Transverse colon (tissue), 4 donors: ENCODE data around the gene DPF3. TPM values are rescaled to one million over a fixed set of nuclear protein-coding genes. Genes with fewer than 3 reads are reported as not detected.

Source experiments
- DNase-seq: peaks from one replicate; pipeline ENCODE4 v3.0.0-alpha.2; 2019
- H3K27ac ChIP-seq, 4 donors: fragments of 200-600 bp; sonication (generic); 2 replicates each; pipeline ENCODE4 v1.5.1; 2016 to 2018; ENCODE audit warnings: inconsistent platforms in 4 of 4
- H3K27me3 ChIP-seq: fragments of 200-600 bp; sonication (generic); 2 replicates; pipeline ENCODE4 v1.5.1; 2017; ENCODE audit warnings: inconsistent platforms
- H3K36me3 ChIP-seq, 4 donors: fragments of 200-600 bp; sonication (generic); 2 replicates each; pipeline ENCODE4 v1.5.1; 2017 to 2019; ENCODE audit warnings: inconsistent platforms in 4 of 4
- H3K4me1 ChIP-seq, 4 donors: fragments of 200-600 bp; sonication (generic); 2 replicates each; pipeline ENCODE4 v1.5.1; 2017 to 2020; ENCODE audit warnings: inconsistent platforms in 4 of 4
- H3K4me3 ChIP-seq, 4 donors: fragments of 200-600 bp; sonication (generic); 1 replicate in 1 of 4; 2 replicates in 3 of 4; pipeline versions ENCODE4 v1.5.1 to v1.6.1; 2017 to 2019; ENCODE audit warnings: inconsistent platforms in 4 of 4
- H3K9me3 ChIP-seq, 2 donors: fragments of 200-600 bp; sonication (generic); 2 replicates each; pipeline ENCODE4 v1.5.1; 2017 to 2019; ENCODE audit warnings: inconsistent platforms in 2 of 2
- EP300 ChIP-seq: sonication (generic); formaldehyde crosslinking; IDR thresholded peaks from one replicate; pipeline ENCODE4 v1.6.1; 2017; ENCODE audit warnings: antibody characterized with exemption, low read depth
- POLR2A ChIP-seq: fragments of 450-650 bp; IDR thresholded peaks from one replicate; pipeline ENCODE4 v1.6.1; 2016; ENCODE audit warnings: antibody characterized with exemption, mild to moderate bottlenecking, moderate library complexity
- POLR2AphosphoS5 ChIP-seq, 3 donors: sonication (generic); formaldehyde crosslinking; IDR thresholded peaks; one replicate each; pipeline ENCODE4 v1.6.1; 2016; ENCODE audit warnings: antibody characterized with exemption in 3 of 3
- WGBS, 2 donors: methylation state at CpG; one replicate each; pipeline ENCODE4 v1.1.5; 2018; ENCODE audit warnings: low coverage in 1 of 2; 5-methylcytosine and 5-hydroxymethylcytosine counted together
- in situ Hi-C, 4 donors: fragments of 200-750 bp; cut with MboI; loops; one replicate each; pipeline versions ENCODE4 v1.15.0 to v1.15.1; 2017; ENCODE audit warnings: low sequenced_read_pairs in 3 of 4, low pct_ligation_motif_present in 1 of 4, low pct_unique_long_range_greater_than_20kb in 1 of 4
- intact Hi-C: fragments of 100-400 bp; cut with DNase I; formaldehyde crosslinking; loops from one replicate; pipeline ENCODE4 v1.15.1; 2023; ENCODE audit warnings: low total_unique reads
- total RNA-seq, 4 donors: library from RNA; depleted of rRNA; stranded (reverse); fragments of >200 nt; gene quantifications; one replicate each; pipeline ENCODE4 v1.1.0, GENCODE V29; 2016
- TF ChIP-seq, protein P1 (sequence below), 5 experiments: fragments of 200-600 bp in 3 of 5; fragments of 450-650 bp in 2 of 5; sonication (generic) in 3 of 5; IDR thresholded peaks; 1 replicate in 2 of 5; 2 replicates in 3 of 5; pipeline ENCODE4 v1.5.1; 2016 to 2017; ENCODE audit warnings: antibody characterized with exemption in 5 of 5, inconsistent platforms in 3 of 5, mild to moderate bottlenecking in 2 of 5, moderate library complexity in 1 of 5

The DPF3 gene
- total RNA-seq, 4 donors from 2014 or later, result 7.1 to 23.5 (median 10.9) TPM

DNA sequence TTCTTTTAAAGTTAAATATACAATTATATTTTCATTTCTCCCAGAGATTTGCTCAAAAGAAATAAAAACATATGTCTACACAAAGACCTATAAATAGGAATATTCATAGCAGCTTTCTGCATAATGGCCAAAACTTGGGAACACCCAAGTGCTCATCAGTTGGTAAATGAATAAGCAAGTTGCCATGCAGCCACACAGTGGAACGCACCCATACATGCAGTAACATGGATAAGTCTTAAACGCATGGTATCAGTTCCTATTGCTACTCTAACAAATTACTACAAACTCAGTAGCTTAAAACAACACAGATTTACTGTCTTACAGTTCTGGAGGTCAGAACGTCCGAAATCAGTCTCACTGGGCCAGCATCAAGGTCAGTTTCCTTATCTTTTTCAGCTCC, 78.5 kb downstream of the DPF3 start:
- TF ChIP-seq POLR2A (no peak), EP300 (no peak), POLR2AphosphoS5 (IDR thresholded peaks at IDR 0.05) (no peak)
- TF ChIP-seq, protein P1, sequence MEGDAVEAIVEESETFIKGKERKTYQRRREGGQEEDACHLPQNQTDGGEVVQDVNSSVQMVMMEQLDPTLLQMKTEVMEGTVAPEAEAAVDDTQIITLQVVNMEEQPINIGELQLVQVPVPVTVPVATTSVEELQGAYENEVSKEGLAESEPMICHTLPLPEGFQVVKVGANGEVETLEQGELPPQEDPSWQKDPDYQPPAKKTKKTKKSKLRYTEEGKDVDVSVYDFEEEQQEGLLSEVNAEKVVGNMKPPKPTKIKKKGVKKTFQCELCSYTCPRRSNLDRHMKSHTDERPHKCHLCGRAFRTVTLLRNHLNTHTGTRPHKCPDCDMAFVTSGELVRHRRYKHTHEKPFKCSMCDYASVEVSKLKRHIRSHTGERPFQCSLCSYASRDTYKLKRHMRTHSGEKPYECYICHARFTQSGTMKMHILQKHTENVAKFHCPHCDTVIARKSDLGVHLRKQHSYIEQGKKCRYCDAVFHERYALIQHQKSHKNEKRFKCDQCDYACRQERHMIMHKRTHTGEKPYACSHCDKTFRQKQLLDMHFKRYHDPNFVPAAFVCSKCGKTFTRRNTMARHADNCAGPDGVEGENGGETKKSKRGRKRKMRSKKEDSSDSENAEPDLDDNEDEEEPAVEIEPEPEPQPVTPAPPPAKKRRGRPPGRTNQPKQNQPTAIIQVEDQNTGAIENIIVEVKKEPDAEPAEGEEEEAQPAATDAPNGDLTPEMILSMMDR (IDR thresholded peaks at IDR 0.05), result no peak
- no peak overlapping the region for H3K27ac ChIP-seq
- intact Hi-C loops, result no loop called here
- H3K4me1 ChIP-seq, result no peaks in the 10 kb centered on the region
- H3K36me3 ChIP-seq, result no peaks in the 10 kb centered on the region
- no peak for DNase-seq
- in situ Hi-C loops, result no loop called here
- no peaks in the 10 kb centered on the region for H3K27me3 ChIP-seq
- H3K9me3 ChIP-seq, result peaks cover 0 to 8% of the 10 kb centered on the region in 2 donors
- WGBS, 2 donors, result 56 to 100% methylated on average over 2 to 4 of the region's 4 CpGs
- no peak overlapping the region for H3K4me3 ChIP-seq

DNA sequence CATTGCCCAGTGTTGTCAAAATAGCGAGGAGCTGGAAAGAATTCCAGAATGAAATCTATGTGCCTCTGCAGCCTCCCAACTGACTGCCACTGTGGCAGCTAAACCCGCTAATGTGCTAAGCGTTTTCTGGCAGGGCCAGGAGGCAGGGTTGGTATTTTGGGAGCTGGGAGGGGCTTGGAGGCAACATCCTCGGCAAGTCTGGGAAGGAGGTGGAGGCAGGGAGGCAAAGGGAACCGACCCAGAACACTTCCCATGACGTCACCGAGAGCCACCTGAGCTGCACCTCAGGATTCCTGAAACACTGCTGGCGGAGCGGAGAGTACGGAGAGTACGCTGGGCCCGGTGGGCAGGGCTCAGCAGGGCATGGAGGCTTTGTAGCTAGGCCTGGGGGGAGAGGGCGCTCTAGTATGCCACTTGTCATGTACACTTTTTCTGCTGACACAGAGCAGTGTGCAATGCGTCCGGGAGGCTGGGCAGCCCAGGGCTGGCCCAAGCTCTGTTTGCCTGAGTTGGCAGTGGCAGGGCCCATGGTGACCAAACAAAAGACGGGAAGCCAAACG, 81.5 kb downstream of the DPF3 start:
- peak; percentile 10 for DNase-seq
- H3K4me3 ChIP-seq, result no peak overlapping the region
- no peaks in the 10 kb centered on the region for H3K36me3 ChIP-seq
- no peaks in the 10 kb centered on the region for H3K27me3 ChIP-seq
- no peak for TF ChIP-seq POLR2A
- TF ChIP-seq POLR2AphosphoS5 (IDR thresholded peaks at IDR 0.05), result peak in 2 of 3 donors; percentile 9 to 19
- TF ChIP-seq, protein P1 (IDR thresholded peaks at IDR 0.05), result no peak
- no peak for TF ChIP-seq EP300
- 82% methylated on average over 17 of the region's 17 CpGs; no CpG with 5 or more reads in 1 of the 2 donors for WGBS, 2 donors
- peak overlapping the region; percentile 15 to 61 (median 48) for H3K27ac ChIP-seq
- in situ Hi-C loops (no loop called here), intact Hi-C loops (loop anchor here (5.0 kb wide), 1 partner anchor 80 kb away; the partner anchor contains the start of gene DPF3)
- H3K4me1 ChIP-seq, result no peaks in the 10 kb centered on the region
- H3K9me3 ChIP-seq, result no peaks in the 10 kb centered on the region

DNA sequence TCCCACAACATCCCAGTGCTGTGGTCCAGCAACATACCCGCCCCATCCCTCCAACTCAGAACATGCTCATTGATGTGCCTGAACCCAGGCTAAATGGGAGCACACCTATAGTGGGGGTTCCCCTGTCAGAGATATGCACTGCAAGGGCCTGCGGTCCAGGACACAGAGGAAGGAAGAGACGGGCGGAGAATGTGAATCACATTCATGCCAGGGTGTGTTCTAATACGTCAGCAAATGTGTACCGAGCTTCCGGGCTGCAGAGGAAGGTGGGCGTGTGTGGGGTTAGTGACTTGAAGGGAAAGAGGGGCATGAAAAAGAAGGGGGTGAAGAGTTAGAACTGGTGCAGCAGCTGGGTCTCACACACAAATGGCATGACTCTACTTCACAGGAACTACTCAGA, 83.7 kb downstream of the DPF3 start:
- TF ChIP-seq, protein P1 (IDR thresholded peaks at IDR 0.05), result no peak
- TF ChIP-seq POLR2AphosphoS5 (IDR thresholded peaks at IDR 0.05), result no peak
- TF ChIP-seq POLR2A, result no peak
- no peak for TF ChIP-seq EP300
- Histone ChIP-seq H3K27ac (no peak overlapping the region), H3K4me1 (no peaks in the 10 kb centered on the region), H3K4me3 (no peak overlapping the region), H3K9me3 (no peaks in the 10 kb centered on the region), H3K27me3 (no peaks in the 10 kb centered on the region), H3K36me3 (no peaks in the 10 kb centered on the region)
- in situ Hi-C loops, result no loop called here
- WGBS, 2 donors, result 76 to 86% methylated on average over 7 to 8 of the region's 8 CpGs
- no peak for DNase-seq
- intact Hi-C loops, result loop anchor here (5.0 kb wide), 1 partner anchor 82 kb away; the partner anchor contains the start of gene DPF3

DNA sequence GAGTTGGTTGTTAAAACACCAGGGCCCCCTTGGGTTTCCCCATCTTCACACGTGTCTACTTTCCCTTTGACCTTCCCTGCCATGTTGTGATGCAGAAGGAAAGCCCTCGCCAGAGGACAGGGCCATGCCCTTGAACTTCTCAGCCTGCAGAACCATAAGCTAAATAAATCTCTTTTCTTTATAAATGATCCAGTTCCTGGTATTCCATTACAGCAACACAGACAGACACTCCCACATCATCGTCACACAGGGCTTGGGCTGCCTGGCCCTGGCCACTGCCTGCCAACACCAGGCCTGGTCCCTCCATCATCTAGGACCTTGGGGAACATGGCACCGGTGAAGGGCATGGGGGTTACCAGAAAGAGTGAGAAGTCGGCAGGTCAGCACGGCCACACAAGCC, 84.8 kb downstream of the DPF3 start:
- WGBS, 2 donors, result 67 to 74% methylated on average over 1 to 6 of the region's 6 CpGs
- Histone ChIP-seq H3K36me3 (no peaks in the 10 kb centered on the region), H3K9me3 (no peaks in the 10 kb centered on the region), H3K4me1 (no peaks in the 10 kb centered on the region), H3K27ac (no peak overlapping the region), H3K4me3 (no peak overlapping the region), H3K27me3 (no peaks in the 10 kb centered on the region)
- TF ChIP-seq POLR2AphosphoS5 (IDR thresholded peaks at IDR 0.05) (no peak), EP300 (no peak), POLR2A (no peak)
- TF ChIP-seq, protein P1 (IDR thresholded peaks at IDR 0.05), result no peak
- intact Hi-C loops (no loop called here), in situ Hi-C loops (no loop called here)
- no peak for DNase-seq
